Measurements from ENCODE around the gene STARD3. TPM values are rescaled to one million over a fixed set of nuclear protein-coding genes. Genes with fewer than 3 reads are reported as not detected.

The STARD3 gene
- polyA plus RNA-seq, 1 donor from 2014 or later, result 105 TPM

DNA sequence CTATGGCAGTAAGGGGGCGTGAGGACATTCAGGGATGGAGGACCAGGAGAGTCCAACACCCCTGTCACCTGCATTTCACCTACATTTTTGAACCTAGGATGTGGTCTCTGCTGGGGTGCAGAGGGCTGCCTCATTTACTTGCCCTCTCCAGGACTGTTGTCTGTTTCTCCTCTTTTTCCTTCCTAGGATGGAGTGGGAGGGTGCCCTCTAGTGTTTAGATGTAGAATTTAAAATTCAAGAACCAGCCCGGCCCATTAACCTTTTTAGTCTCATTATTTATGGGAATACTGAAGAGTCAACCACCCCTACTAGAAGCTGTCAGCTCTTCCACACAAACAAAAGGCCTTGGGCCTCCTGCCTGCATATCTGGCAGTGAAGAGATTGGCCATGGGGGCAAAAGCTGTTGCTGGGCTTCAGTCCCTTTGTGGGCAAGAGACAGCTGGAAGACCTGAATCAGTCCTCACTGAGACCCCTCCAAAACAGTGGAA is 2.5 kb upstream of the STARD3 start:
- Histone ChIP-seq H3K9me3 (ENCODE audit: low read length) (no peaks in the 10 kb centered on the region), H3K79me2 (replicated peaks; ENCODE audit: insufficient read depth, low read length) (peaks cover 18% of the 10 kb centered on the region), H3F3A (ENCODE audit: insufficient read depth, low read length, poor library complexity, severe bottlenecking) (no peaks in the 10 kb centered on the region), H4K20me1 (ENCODE audit: insufficient read depth) (no peaks in the 10 kb centered on the region), H3K9me2 (ENCODE audit: insufficient read depth, low read length) (no peaks in the 10 kb centered on the region), H3K36me3 (ENCODE audit: insufficient read depth, low read length) (no peaks in the 10 kb centered on the region), H2AFZ (ENCODE audit: low read depth, low read length) (no peak overlapping the region), H3K4me2 (ENCODE audit: low read length) (no peak overlapping the region), H3K9ac (ENCODE audit: low read length) (no peak overlapping the region), H3K4me3 (ENCODE audit: low read length) (no peak overlapping the region), H3K27ac (ENCODE audit: low read length) (no peak overlapping the region), H3K27me3 (ENCODE audit: insufficient read depth, low read depth, low read length) (peaks cover 3% of the 10 kb centered on the region)
- no peak for TF ChIP-seq TAF1 (IDR thresholded peaks at IDR 0.05; ENCODE audit: low read depth)
- TF ChIP-seq SMC3 (conservative IDR thresholded peaks at IDR 0.05; ENCODE audit: poor library complexity), result peak; percentile 59
- TF ChIP-seq EZH2 (IDR thresholded peaks at IDR 0.05; ENCODE audit: borderline replicate concordance, insufficient read depth, low read length, poor library complexity, severe bottlenecking), result no peak
- no peak for TF ChIP-seq POLR2AphosphoS5 (IDR thresholded peaks at IDR 0.05)
- TF ChIP-seq RAD21 (conservative IDR thresholded peaks at IDR 0.05), result no peak
- TF ChIP-seq MXI1 (conservative IDR thresholded peaks at IDR 0.05; ENCODE audit: poor library complexity, severe bottlenecking), result no peak
- TF ChIP-seq, protein P1, sequence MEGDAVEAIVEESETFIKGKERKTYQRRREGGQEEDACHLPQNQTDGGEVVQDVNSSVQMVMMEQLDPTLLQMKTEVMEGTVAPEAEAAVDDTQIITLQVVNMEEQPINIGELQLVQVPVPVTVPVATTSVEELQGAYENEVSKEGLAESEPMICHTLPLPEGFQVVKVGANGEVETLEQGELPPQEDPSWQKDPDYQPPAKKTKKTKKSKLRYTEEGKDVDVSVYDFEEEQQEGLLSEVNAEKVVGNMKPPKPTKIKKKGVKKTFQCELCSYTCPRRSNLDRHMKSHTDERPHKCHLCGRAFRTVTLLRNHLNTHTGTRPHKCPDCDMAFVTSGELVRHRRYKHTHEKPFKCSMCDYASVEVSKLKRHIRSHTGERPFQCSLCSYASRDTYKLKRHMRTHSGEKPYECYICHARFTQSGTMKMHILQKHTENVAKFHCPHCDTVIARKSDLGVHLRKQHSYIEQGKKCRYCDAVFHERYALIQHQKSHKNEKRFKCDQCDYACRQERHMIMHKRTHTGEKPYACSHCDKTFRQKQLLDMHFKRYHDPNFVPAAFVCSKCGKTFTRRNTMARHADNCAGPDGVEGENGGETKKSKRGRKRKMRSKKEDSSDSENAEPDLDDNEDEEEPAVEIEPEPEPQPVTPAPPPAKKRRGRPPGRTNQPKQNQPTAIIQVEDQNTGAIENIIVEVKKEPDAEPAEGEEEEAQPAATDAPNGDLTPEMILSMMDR (IDR thresholded peaks at IDR 0.05; ENCODE audit: poor library complexity, severe bottlenecking), result peak; percentile 79
- TF ChIP-seq, protein P2, sequence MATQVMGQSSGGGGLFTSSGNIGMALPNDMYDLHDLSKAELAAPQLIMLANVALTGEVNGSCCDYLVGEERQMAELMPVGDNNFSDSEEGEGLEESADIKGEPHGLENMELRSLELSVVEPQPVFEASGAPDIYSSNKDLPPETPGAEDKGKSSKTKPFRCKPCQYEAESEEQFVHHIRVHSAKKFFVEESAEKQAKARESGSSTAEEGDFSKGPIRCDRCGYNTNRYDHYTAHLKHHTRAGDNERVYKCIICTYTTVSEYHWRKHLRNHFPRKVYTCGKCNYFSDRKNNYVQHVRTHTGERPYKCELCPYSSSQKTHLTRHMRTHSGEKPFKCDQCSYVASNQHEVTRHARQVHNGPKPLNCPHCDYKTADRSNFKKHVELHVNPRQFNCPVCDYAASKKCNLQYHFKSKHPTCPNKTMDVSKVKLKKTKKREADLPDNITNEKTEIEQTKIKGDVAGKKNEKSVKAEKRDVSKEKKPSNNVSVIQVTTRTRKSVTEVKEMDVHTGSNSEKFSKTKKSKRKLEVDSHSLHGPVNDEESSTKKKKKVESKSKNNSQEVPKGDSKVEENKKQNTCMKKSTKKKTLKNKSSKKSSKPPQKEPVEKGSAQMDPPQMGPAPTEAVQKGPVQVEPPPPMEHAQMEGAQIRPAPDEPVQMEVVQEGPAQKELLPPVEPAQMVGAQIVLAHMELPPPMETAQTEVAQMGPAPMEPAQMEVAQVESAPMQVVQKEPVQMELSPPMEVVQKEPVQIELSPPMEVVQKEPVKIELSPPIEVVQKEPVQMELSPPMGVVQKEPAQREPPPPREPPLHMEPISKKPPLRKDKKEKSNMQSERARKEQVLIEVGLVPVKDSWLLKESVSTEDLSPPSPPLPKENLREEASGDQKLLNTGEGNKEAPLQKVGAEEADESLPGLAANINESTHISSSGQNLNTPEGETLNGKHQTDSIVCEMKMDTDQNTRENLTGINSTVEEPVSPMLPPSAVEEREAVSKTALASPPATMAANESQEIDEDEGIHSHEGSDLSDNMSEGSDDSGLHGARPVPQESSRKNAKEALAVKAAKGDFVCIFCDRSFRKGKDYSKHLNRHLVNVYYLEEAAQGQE (IDR thresholded peaks at IDR 0.05; ENCODE audit: borderline replicate concordance), result no peak
- no peak for TF ChIP-seq EP300 (conservative IDR thresholded peaks at IDR 0.05; ENCODE audit: poor library complexity, severe bottlenecking)

DNA sequence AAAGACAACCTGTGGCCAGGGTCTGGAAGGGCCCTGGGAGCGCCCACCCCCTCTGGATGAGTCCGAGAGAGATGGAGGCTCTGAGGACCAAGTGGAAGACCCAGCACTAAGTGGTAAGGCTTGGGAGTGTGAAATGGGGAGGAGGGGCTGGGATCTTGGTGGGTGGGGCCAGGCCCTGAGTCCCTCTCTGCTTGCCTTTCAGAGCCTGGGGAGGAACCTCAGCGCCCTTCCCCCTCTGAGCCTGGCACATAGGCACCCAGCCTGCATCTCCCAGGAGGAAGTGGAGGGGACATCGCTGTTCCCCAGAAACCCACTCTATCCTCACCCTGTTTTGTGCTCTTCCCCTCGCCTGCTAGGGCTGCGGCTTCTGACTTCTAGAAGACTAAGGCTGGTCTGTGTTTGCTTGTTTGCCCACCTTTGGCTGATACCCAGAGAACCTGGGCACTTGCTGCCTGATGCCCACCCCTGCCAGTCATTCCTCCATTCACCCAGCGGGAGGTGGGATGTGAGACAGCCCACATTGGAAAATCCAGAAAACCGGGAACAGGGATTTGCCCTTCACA is 1.2 kb upstream of the STARD3 start:
- no peak overlapping the region for H2AFZ ChIP-seq (ENCODE audit: low read depth, low read length)
- peaks cover 18% of the 10 kb centered on the region for H3K79me2 ChIP-seq (replicated peaks; ENCODE audit: insufficient read depth, low read length)
- no peaks in the 10 kb centered on the region for H3F3A ChIP-seq (ENCODE audit: insufficient read depth, low read length, poor library complexity, severe bottlenecking)
- H3K9ac ChIP-seq (ENCODE audit: low read length), result no peak overlapping the region
- no peaks in the 10 kb centered on the region for H3K9me3 ChIP-seq (ENCODE audit: low read length)
- H3K4me2 ChIP-seq (ENCODE audit: low read length), result no peak overlapping the region
- TF ChIP-seq, protein P1 (IDR thresholded peaks at IDR 0.05; ENCODE audit: poor library complexity, severe bottlenecking), result no peak
- no peak for TF ChIP-seq MXI1 (conservative IDR thresholded peaks at IDR 0.05; ENCODE audit: poor library complexity, severe bottlenecking)
- no peak for TF ChIP-seq EP300 (conservative IDR thresholded peaks at IDR 0.05; ENCODE audit: poor library complexity, severe bottlenecking)
- TF ChIP-seq, protein P2 (IDR thresholded peaks at IDR 0.05; ENCODE audit: borderline replicate concordance), result no peak
- no peak for TF ChIP-seq RAD21 (conservative IDR thresholded peaks at IDR 0.05)
- no peak for TF ChIP-seq SMC3 (conservative IDR thresholded peaks at IDR 0.05; ENCODE audit: poor library complexity)
- no peak overlapping the region for H3K27ac ChIP-seq (ENCODE audit: low read length)
- no peaks in the 10 kb centered on the region for H3K36me3 ChIP-seq (ENCODE audit: insufficient read depth, low read length)
- H4K20me1 ChIP-seq (ENCODE audit: insufficient read depth), result no peaks in the 10 kb centered on the region
- no peaks in the 10 kb centered on the region for H3K9me2 ChIP-seq (ENCODE audit: insufficient read depth, low read length)
- H3K27me3 ChIP-seq (ENCODE audit: insufficient read depth, low read depth, low read length), result no peaks in the 10 kb centered on the region
- H3K4me3 ChIP-seq (ENCODE audit: low read length), result no peak overlapping the region

All from neural cell (in vitro differentiated cells).